Astrocyte (in vitro differentiated cells and primary cell): Measurements from ENCODE around the gene DTNB.

Experiments
- CTCF ChIP-seq: IDR thresholded peaks from 2 replicates; pipeline ENCODE4 v1.5.1; 2011; ENCODE audit warnings: low read depth, mild to moderate bottlenecking, inconsistent platforms, low read length, moderate library complexity; ENCODE audit not compliant: insufficient read depth
- EZH2 ChIP-seq: IDR thresholded peaks from 2 replicates; pipeline ENCODE4 v1.6.1; 2012; ENCODE audit warnings: mild to moderate bottlenecking, low read length, inconsistent platforms; ENCODE audit not compliant: insufficient read depth

GRCh38 chr2:25650256-25650655 is 23.1 kb downstream of the DTNB start:
- no peak for TF ChIP-seq CTCF
- TF ChIP-seq EZH2: no peak
